ENCODE results near the gene SLC6A11.

SLC6A11 gene

GRCh38 chr3:10985181-10985580, 169.2 kb downstream of the SLC6A11 start:
- no peak for DNase-seq

GRCh38 chr3:10986592-10986991, 170.6 kb downstream of the SLC6A11 start:
- no peak for DNase-seq

- no peak for DNase-seq
Measured at GRCh38 chr3:10988001-10988665, 172.1 kb downstream of the SLC6A11 start.

GRCh38 chr3:10988991-10989484, 173.0 kb downstream of the SLC6A11 start:
- DNase-seq = no peak
